ENCODE results near the gene COA1. TPM values are rescaled to one million over a fixed set of nuclear protein-coding genes. Genes with fewer than 3 reads are reported as not detected.
"Not testable (repeated sequence)": the region's sequence is repeated elsewhere in the genome, so short reads cannot be mapped to it uniquely, and the experiment has no call there.

Gene COA1
- total RNA-seq, 1 donor from 2014 or later: 192 TPM

DNA sequence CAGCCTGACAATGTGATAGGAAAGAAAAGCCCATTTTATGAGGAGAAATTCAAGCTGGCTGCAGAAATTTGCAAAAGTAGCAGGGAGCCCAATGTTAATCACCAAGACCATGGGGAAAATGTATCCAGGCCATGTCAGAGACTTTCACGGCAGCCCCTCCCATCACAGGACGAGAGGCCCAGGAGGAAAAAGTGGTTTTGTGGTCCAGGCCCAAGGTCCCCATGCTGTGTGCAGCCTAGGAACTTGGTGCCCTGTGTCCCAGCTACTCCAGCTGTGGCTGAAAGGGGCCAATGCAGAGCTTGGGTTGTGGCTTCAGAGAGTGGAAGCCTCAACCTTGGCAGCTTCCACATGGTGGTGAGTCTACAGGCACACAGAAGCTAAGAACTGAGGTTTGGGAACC, 12.7 kb downstream of the COA1 start:
- no peaks in the 10 kb centered on the region for H3K9me3 ChIP-seq (ENCODE audit: low read depth)
- no peaks in the 10 kb centered on the region for H3K4me1 Mint-ChIP-seq
- no peaks in the 10 kb centered on the region for H3K27me3 Mint-ChIP-seq (ENCODE audit: insufficient read depth, low read depth)
- H4K20me1 ChIP-seq (ENCODE audit: low read depth): peaks cover 27% of the 10 kb centered on the region
- no peak overlapping the region for H3K27ac ChIP-seq
- DNase-seq (ENCODE audit: low spot score): no peak
- H3K36me3 Mint-ChIP-seq: peaks cover 54% of the 10 kb centered on the region
- TF ChIP-seq EZH2phosphoT487 (IDR thresholded peaks at IDR 0.05) (no peak), EZH2 (IDR thresholded peaks at IDR 0.05) (no peak)
- TF ChIP-seq, protein P1, sequence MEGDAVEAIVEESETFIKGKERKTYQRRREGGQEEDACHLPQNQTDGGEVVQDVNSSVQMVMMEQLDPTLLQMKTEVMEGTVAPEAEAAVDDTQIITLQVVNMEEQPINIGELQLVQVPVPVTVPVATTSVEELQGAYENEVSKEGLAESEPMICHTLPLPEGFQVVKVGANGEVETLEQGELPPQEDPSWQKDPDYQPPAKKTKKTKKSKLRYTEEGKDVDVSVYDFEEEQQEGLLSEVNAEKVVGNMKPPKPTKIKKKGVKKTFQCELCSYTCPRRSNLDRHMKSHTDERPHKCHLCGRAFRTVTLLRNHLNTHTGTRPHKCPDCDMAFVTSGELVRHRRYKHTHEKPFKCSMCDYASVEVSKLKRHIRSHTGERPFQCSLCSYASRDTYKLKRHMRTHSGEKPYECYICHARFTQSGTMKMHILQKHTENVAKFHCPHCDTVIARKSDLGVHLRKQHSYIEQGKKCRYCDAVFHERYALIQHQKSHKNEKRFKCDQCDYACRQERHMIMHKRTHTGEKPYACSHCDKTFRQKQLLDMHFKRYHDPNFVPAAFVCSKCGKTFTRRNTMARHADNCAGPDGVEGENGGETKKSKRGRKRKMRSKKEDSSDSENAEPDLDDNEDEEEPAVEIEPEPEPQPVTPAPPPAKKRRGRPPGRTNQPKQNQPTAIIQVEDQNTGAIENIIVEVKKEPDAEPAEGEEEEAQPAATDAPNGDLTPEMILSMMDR (IDR thresholded peaks at IDR 0.05): no peak
- peaks cover 100% of the 10 kb centered on the region for H3K79me2 ChIP-seq (ENCODE audit: low read depth)
- no peak overlapping the region for H3K4me2 ChIP-seq
- H3K9me3 Mint-ChIP-seq: peaks cover 39% of the 10 kb centered on the region
- H3F3A ChIP-seq (ENCODE audit: low read depth): no peaks in the 10 kb centered on the region
- no peaks in the 10 kb centered on the region for H3K4me1 ChIP-seq
- no peaks in the 10 kb centered on the region for H3K27me3 ChIP-seq
- H3K4me3 ChIP-seq: no peak overlapping the region
- H3K9ac ChIP-seq: no peak overlapping the region
- H2AFZ ChIP-seq (replicated peaks): no peak overlapping the region
- no peak overlapping the region for H3K4me3 Mint-ChIP-seq
- H3K36me3 ChIP-seq: no peaks in the 10 kb centered on the region
- no peak overlapping the region for H3K27ac Mint-ChIP-seq

DNA sequence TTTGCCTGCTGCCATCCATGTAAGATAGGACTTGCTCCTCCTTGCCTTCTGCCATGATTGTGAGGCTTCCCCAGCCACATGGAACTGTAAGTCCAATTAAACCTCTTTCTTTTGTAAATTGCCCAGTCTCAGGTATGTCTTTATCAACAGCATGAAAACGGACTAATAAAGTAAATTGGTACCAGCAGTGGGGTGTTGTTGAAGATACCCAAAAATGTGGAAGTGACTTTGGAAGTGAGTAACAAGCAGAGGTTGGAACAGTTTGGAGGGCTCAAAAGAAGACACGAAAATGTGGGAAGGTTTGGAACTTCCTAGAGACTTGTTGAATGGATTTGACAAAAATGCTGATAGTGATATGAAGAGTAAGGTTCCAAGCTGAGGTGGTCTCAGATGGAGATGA, 13.4 kb downstream of the COA1 start:
- not testable (repeated sequence) for H3K27me3 Mint-ChIP-seq (ENCODE audit: insufficient read depth, low read depth); H3K9me3 ChIP-seq (ENCODE audit: low read depth); H3K4me3 ChIP-seq; H3K27ac Mint-ChIP-seq; H3K4me2 ChIP-seq; H3F3A ChIP-seq (ENCODE audit: low read depth); H3K4me1 Mint-ChIP-seq; H3K27ac ChIP-seq; H3K4me1 ChIP-seq; H3K36me3 ChIP-seq; H3K27me3 ChIP-seq; H3K9ac ChIP-seq; H2AFZ ChIP-seq (replicated peaks); DNase-seq (ENCODE audit: low spot score); H3K4me3 Mint-ChIP-seq
- H3K36me3 Mint-ChIP-seq: peaks cover 57% of the 10 kb centered on the region
- H3K9me3 Mint-ChIP-seq: peaks cover 41% of the 10 kb centered on the region
- Histone ChIP-seq H3K79me2 (ENCODE audit: low read depth) (peaks cover 100% of the 10 kb centered on the region), H4K20me1 (ENCODE audit: low read depth) (peaks cover 24% of the 10 kb centered on the region)

DNA sequence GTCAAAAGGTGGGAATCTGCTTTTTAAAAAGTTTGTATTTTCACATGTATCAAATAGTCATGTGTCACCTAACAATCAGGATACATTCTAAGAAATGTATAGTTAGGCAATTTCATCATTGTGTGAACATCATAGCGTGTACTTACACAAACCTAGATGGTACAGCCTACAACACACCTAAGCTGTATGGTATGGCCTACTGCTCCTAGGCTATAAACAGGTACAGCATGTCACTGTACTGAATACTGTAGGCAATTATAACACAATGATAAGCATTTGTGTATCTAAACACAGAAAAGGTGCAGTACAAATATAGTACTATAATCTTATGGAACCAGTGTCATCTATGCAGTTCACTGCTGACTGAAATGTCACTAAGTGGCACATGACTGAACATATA, 17.8 kb downstream of the COA1 start:
- H3K27me3 ChIP-seq: no peaks in the 10 kb centered on the region
- no peak overlapping the region for H3K4me2 ChIP-seq
- H3K27ac ChIP-seq: no peak overlapping the region
- no peaks in the 10 kb centered on the region for H3K4me1 Mint-ChIP-seq
- H3K79me2 ChIP-seq (ENCODE audit: low read depth): peaks cover 100% of the 10 kb centered on the region
- H3K27me3 Mint-ChIP-seq (ENCODE audit: insufficient read depth, low read depth): peaks cover 5% of the 10 kb centered on the region
- no peak overlapping the region for H3K9ac ChIP-seq
- no peak overlapping the region for H3K4me3 Mint-ChIP-seq
- no peak overlapping the region for H3K4me3 ChIP-seq
- TF ChIP-seq EZH2phosphoT487 (IDR thresholded peaks at IDR 0.05): no peak
- TF ChIP-seq, protein P1 (IDR thresholded peaks at IDR 0.05): no peak
- no peak for TF ChIP-seq EZH2 (IDR thresholded peaks at IDR 0.05)
- H4K20me1 ChIP-seq (ENCODE audit: low read depth): peaks cover 13% of the 10 kb centered on the region
- peaks cover 59% of the 10 kb centered on the region for H3K9me3 Mint-ChIP-seq
- no peak overlapping the region for H2AFZ ChIP-seq (replicated peaks)
- no peak overlapping the region for H3K27ac Mint-ChIP-seq
- H3K36me3 Mint-ChIP-seq: peaks cover 62% of the 10 kb centered on the region
- H3F3A ChIP-seq (ENCODE audit: low read depth): no peaks in the 10 kb centered on the region
- peaks cover 4% of the 10 kb centered on the region for H3K36me3 ChIP-seq
- no peak for DNase-seq (ENCODE audit: low spot score)
- peaks cover 5% of the 10 kb centered on the region for H3K9me3 ChIP-seq (ENCODE audit: low read depth)
- H3K4me1 ChIP-seq: no peaks in the 10 kb centered on the region

DNA sequence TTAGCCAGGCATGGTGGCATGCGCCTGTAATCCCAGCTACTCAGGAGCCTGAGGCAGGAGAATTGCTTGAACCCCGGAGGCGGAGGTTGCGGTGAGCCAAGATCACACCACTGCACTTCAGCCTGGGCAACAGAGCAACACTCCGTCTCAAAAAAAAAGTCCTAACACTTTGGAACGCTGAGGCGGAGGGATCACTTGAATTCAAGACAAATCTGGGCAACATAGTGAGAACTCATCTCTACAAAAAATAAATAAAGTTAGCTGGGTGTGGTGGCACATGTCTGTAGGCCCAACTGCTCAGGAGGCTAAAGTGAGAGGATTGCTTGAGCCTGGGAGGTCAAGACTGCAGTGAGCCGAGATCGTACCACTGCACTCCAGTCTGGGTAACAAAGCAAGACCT, 21.3 kb downstream of the COA1 start:
- not testable (repeated sequence) for H3K4me3 ChIP-seq; H3K27ac Mint-ChIP-seq; H3K27me3 Mint-ChIP-seq (ENCODE audit: insufficient read depth, low read depth); H3K9ac ChIP-seq; H3F3A ChIP-seq (ENCODE audit: low read depth); DNase-seq (ENCODE audit: low spot score); H3K36me3 ChIP-seq; H3K27ac ChIP-seq; H3K9me3 ChIP-seq (ENCODE audit: low read depth); H2AFZ ChIP-seq (replicated peaks); H4K20me1 ChIP-seq (ENCODE audit: low read depth); H3K4me2 ChIP-seq; H3K4me1 ChIP-seq; H3K4me1 Mint-ChIP-seq; H3K4me3 Mint-ChIP-seq; H3K27me3 ChIP-seq
- peaks cover 100% of the 10 kb centered on the region for H3K79me2 ChIP-seq (ENCODE audit: low read depth)
- Mint-ChIP-seq H3K9me3 (peaks cover 67% of the 10 kb centered on the region), H3K36me3 (peaks cover 63% of the 10 kb centered on the region)
